ENCODE data around the gene DNAJB8. TPM values are rescaled to one million over a fixed set of nuclear protein-coding genes. Genes with fewer than 3 reads are reported as not detected.

Gene DNAJB8
- total and polyA plus RNA-seq, 4 donors = not detected

DNA sequence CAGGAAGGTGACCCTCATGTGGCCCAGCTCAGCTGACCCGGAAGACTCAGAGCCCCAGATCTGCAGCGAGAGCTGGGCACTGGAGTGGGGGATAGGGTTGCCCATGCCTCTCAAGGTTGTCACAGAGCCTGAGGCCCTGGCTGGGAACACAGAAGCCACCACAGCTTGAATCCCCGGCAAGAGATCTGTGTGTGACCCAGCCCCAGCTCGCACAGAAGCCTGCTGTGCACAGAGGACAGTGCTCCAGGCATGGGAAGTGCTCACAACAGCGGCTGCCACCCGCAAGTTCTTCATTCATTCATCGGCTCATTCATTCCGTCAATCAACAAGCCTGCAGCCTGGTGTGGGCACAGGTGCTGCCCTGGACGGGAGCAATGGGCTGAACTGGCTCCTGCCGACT, 36.4 kb downstream of the DNAJB8 start:
- 87% methylated on average over 10 of the region's 10 CpGs for whole genome bisulfite sequencing
- DNase-seq (ENCODE audit: low spot score) = no peak
- Histone ChIP-seq H3K9ac (ENCODE audit: low read depth in 1 of 2, low read length in 2 of 2) (no peak overlapping the region), H3K27ac (ENCODE audit: low read depth in 1 of 2, low read length in 2 of 2) (no peak overlapping the region), H3K36me3 (ENCODE audit: control insufficient read depth in 4 of 4, insufficient read depth in 3 of 4, low read depth in 1 of 4, low read length in 3 of 4) (no peaks in the 10 kb centered on the region), H3K4me3 (ENCODE audit: low read depth in 1 of 3, low read length in 3 of 3) (no peak overlapping the region), H3K4me1 (ENCODE audit: control insufficient read depth in 4 of 4, insufficient read depth in 4 of 4, low read length in 3 of 4) (peaks cover 4 to 17% (median 7%) of the 10 kb centered on the region in 4 donors), H3K27me3 (ENCODE audit: control insufficient read depth in 4 of 4, insufficient read depth in 4 of 4, low read length in 3 of 4) (peaks cover 0 to 11% (median 3%) of the 10 kb centered on the region in 4 donors), H3K9me3 (ENCODE audit: control insufficient read depth in 4 of 4, low read length in 3 of 4) (no peaks in the 10 kb centered on the region)
- TF ChIP-seq RAD21 (IDR thresholded peaks at IDR 0.05) (no peak), JUND (IDR thresholded peaks at IDR 0.05) (no peak), NR2F2 (IDR thresholded peaks at IDR 0.05) (no peak)
- TF ChIP-seq, protein P1, sequence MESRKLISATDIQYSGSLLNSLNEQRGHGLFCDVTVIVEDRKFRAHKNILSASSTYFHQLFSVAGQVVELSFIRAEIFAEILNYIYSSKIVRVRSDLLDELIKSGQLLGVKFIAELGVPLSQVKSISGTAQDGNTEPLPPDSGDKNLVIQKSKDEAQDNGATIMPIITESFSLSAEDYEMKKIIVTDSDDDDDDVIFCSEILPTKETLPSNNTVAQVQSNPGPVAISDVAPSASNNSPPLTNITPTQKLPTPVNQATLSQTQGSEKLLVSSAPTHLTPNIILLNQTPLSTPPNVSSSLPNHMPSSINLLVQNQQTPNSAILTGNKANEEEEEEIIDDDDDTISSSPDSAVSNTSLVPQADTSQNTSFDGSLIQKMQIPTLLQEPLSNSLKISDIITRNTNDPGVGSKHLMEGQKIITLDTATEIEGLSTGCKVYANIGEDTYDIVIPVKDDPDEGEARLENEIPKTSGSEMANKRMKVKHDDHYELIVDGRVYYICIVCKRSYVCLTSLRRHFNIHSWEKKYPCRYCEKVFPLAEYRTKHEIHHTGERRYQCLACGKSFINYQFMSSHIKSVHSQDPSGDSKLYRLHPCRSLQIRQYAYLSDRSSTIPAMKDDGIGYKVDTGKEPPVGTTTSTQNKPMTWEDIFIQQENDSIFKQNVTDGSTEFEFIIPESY (IDR thresholded peaks at IDR 0.05) = no peak
- TF ChIP-seq, protein P2, sequence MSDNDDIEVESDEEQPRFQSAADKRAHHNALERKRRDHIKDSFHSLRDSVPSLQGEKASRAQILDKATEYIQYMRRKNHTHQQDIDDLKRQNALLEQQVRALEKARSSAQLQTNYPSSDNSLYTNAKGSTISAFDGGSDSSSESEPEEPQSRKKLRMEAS (IDR thresholded peaks at IDR 0.05) = no peak

DNA sequence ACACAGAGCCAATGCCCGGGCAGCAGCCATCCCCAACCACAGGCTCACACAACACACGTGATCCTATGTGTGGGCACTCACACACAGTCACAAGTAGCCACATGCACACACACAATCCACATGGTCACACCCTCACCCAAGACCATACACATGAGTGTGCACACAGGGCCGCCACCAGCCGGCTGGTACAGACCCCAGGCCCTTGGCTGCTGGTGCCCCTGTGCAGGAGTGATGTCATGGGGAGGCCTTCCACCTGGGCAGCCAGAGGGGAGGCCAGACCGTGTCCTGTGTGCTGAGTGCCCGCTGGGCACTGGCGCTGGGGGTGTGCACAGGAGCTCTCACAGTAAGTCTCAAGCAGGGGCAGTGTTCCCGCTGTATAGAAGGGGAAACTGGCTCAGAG, 36.9 kb downstream of the DNAJB8 start:
- H3K9me3 ChIP-seq (ENCODE audit: control insufficient read depth in 4 of 4, low read length in 3 of 4) = no peaks in the 10 kb centered on the region
- H3K27ac ChIP-seq (ENCODE audit: low read depth in 1 of 2, low read length in 2 of 2) = no peak overlapping the region
- H3K9ac ChIP-seq (ENCODE audit: low read depth in 1 of 2, low read length in 2 of 2) = no peak overlapping the region
- TF ChIP-seq FOXA1 (IDR thresholded peaks at IDR 0.05) (no peak), YY1 (IDR thresholded peaks at IDR 0.05) (no peak), TAF1 (conservative IDR thresholded peaks at IDR 0.05) (no peak), JUND (IDR thresholded peaks at IDR 0.05) (no peak), HNF4A (conservative IDR thresholded peaks at IDR 0.05) (no peak), RXRA (IDR thresholded peaks at IDR 0.05) (no peak), EGR1 (IDR thresholded peaks at IDR 0.05; ENCODE audit: low read depth in 2 of 2) (no peak), RAD21 (IDR thresholded peaks at IDR 0.05) (no peak), SP1 (IDR thresholded peaks at IDR 0.05) (no peak), FOXA2 (IDR thresholded peaks at IDR 0.05) (no peak)
- TF ChIP-seq, protein P1 (IDR thresholded peaks at IDR 0.05) = no peak
- TF ChIP-seq, protein P3, sequence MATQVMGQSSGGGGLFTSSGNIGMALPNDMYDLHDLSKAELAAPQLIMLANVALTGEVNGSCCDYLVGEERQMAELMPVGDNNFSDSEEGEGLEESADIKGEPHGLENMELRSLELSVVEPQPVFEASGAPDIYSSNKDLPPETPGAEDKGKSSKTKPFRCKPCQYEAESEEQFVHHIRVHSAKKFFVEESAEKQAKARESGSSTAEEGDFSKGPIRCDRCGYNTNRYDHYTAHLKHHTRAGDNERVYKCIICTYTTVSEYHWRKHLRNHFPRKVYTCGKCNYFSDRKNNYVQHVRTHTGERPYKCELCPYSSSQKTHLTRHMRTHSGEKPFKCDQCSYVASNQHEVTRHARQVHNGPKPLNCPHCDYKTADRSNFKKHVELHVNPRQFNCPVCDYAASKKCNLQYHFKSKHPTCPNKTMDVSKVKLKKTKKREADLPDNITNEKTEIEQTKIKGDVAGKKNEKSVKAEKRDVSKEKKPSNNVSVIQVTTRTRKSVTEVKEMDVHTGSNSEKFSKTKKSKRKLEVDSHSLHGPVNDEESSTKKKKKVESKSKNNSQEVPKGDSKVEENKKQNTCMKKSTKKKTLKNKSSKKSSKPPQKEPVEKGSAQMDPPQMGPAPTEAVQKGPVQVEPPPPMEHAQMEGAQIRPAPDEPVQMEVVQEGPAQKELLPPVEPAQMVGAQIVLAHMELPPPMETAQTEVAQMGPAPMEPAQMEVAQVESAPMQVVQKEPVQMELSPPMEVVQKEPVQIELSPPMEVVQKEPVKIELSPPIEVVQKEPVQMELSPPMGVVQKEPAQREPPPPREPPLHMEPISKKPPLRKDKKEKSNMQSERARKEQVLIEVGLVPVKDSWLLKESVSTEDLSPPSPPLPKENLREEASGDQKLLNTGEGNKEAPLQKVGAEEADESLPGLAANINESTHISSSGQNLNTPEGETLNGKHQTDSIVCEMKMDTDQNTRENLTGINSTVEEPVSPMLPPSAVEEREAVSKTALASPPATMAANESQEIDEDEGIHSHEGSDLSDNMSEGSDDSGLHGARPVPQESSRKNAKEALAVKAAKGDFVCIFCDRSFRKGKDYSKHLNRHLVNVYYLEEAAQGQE (IDR thresholded peaks at IDR 0.05) = no peak
- TF ChIP-seq, protein P4, sequence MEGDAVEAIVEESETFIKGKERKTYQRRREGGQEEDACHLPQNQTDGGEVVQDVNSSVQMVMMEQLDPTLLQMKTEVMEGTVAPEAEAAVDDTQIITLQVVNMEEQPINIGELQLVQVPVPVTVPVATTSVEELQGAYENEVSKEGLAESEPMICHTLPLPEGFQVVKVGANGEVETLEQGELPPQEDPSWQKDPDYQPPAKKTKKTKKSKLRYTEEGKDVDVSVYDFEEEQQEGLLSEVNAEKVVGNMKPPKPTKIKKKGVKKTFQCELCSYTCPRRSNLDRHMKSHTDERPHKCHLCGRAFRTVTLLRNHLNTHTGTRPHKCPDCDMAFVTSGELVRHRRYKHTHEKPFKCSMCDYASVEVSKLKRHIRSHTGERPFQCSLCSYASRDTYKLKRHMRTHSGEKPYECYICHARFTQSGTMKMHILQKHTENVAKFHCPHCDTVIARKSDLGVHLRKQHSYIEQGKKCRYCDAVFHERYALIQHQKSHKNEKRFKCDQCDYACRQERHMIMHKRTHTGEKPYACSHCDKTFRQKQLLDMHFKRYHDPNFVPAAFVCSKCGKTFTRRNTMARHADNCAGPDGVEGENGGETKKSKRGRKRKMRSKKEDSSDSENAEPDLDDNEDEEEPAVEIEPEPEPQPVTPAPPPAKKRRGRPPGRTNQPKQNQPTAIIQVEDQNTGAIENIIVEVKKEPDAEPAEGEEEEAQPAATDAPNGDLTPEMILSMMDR (IDR thresholded peaks at IDR 0.05; ENCODE audit: low read depth, low read length, missing input control) = no peak
- TF ChIP-seq, protein P2 (IDR thresholded peaks at IDR 0.05) = no peak
- DNase-seq (ENCODE audit: low spot score) = no peak
- H3K4me3 ChIP-seq (ENCODE audit: low read depth in 1 of 3, low read length in 3 of 3) = no peak overlapping the region
- no peaks in the 10 kb centered on the region for H3K36me3 ChIP-seq (ENCODE audit: control insufficient read depth in 4 of 4, insufficient read depth in 3 of 4, low read depth in 1 of 4, low read length in 3 of 4)
- peaks cover 0 to 11% (median 3%) of the 10 kb centered on the region in 4 donors for H3K27me3 ChIP-seq (ENCODE audit: control insufficient read depth in 4 of 4, insufficient read depth in 4 of 4, low read length in 3 of 4)
- WGBS = 94% methylated on average over 8 of the region's 8 CpGs
- peaks cover 4 to 17% (median 7%) of the 10 kb centered on the region in 4 donors for H3K4me1 ChIP-seq (ENCODE audit: control insufficient read depth in 4 of 4, insufficient read depth in 4 of 4, low read length in 3 of 4)
